ENCODE data around the gene TTC39C. TPM values are rescaled to one million over a fixed set of nuclear protein-coding genes. Genes with fewer than 3 reads are reported as not detected.

The TTC39C gene
- total and polyA plus RNA-seq, 9 donors = 7.2 to 31.0 (median 14.0) TPM

- no peak for DNase-seq
- no peaks in the 10 kb centered on the region for H3K27me3 ChIP-seq
- H3K36me3 ChIP-seq = no peaks in the 10 kb centered on the region
- H3K4me1 ChIP-seq (ENCODE audit: insufficient read depth) = no peaks in the 10 kb centered on the region
- no peaks in the 10 kb centered on the region for H3K9me3 ChIP-seq
- intact Hi-C loops (cut with DNase I) = no loop called here
- TF ChIP-seq, protein P1, sequence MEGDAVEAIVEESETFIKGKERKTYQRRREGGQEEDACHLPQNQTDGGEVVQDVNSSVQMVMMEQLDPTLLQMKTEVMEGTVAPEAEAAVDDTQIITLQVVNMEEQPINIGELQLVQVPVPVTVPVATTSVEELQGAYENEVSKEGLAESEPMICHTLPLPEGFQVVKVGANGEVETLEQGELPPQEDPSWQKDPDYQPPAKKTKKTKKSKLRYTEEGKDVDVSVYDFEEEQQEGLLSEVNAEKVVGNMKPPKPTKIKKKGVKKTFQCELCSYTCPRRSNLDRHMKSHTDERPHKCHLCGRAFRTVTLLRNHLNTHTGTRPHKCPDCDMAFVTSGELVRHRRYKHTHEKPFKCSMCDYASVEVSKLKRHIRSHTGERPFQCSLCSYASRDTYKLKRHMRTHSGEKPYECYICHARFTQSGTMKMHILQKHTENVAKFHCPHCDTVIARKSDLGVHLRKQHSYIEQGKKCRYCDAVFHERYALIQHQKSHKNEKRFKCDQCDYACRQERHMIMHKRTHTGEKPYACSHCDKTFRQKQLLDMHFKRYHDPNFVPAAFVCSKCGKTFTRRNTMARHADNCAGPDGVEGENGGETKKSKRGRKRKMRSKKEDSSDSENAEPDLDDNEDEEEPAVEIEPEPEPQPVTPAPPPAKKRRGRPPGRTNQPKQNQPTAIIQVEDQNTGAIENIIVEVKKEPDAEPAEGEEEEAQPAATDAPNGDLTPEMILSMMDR (IDR thresholded peaks at IDR 0.05) = no peak
- TF ChIP-seq POLR2A (IDR thresholded peaks at IDR 0.05) (no peak), EP300 (IDR thresholded peaks at IDR 0.05) (no peak)
- no peak overlapping the region for H3K27ac ChIP-seq
- no peak overlapping the region for H3K4me3 ChIP-seq
- WGBS, 3 donors = 75 to 81% (median 80%) methylated on average over 4 of the region's 4 CpGs
These were observed 75.2 kb downstream of the TTC39C start for GRCh38 chr18:24089515-24090337.

- no peak overlapping the region for H3K4me3 ChIP-seq
- TF ChIP-seq EP300 (IDR thresholded peaks at IDR 0.05) = no peak
- TF ChIP-seq, protein P1 (IDR thresholded peaks at IDR 0.05) = no peak
- TF ChIP-seq POLR2A (IDR thresholded peaks at IDR 0.05) = no peak
- DNase-seq = no peak
- no peak overlapping the region for H3K27ac ChIP-seq
- H3K27me3 ChIP-seq = no peaks in the 10 kb centered on the region
- no peaks in the 10 kb centered on the region for H3K4me1 ChIP-seq (ENCODE audit: insufficient read depth)
- intact Hi-C loops (cut with DNase I) = no loop called here
- 97 to 98% (median 98%) methylated on average over 13 of the region's 13 CpGs for WGBS, 3 donors
- H3K36me3 ChIP-seq = no peaks in the 10 kb centered on the region
- H3K9me3 ChIP-seq = no peaks in the 10 kb centered on the region
These were observed 76.3 kb downstream of the TTC39C start for GRCh38 chr18:24090876-24091275.

- Histone ChIP-seq H3K4me1 (ENCODE audit: insufficient read depth) (no peaks in the 10 kb centered on the region), H3K36me3 (no peaks in the 10 kb centered on the region), H3K4me3 (no peak overlapping the region), H3K9me3 (peaks cover 3% of the 10 kb centered on the region in 2 donors), H3K27ac (no peak overlapping the region), H3K27me3 (peaks cover under 1% of the 10 kb centered on the region)
- no peak for DNase-seq
- TF ChIP-seq, protein P1 (IDR thresholded peaks at IDR 0.05) = no peak
- TF ChIP-seq EP300 (IDR thresholded peaks at IDR 0.05) (no peak), POLR2A (IDR thresholded peaks at IDR 0.05) (no peak)
- intact Hi-C loops (cut with DNase I) = no loop called here
These were observed 80.0 kb downstream of the TTC39C start for GRCh38 chr18:24094561-24094960.

DNA sequence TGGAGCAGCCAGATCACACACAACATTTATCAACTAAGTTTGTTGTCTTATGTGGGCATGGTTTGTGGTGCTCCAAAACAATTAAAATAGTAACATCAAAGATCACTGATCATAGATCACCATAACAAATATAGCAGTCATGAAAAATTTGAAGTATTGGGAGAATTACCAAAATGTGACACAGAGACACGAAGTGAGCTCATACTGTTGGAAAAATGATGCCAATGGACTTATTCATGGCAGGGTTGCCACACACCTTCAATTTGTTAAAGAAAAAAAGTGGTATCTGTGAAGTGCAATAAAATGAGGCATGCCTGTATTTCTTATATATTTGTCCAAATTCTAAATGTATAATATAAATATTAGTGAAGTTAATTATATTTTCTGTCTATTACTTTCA lies 81.4 kb downstream of the TTC39C start:
- Histone ChIP-seq H3K4me3 (no peak overlapping the region), H3K4me1 (ENCODE audit: insufficient read depth) (no peaks in the 10 kb centered on the region), H3K36me3 (no peaks in the 10 kb centered on the region), H3K27ac (no peak overlapping the region), H3K9me3 (peaks cover 3% of the 10 kb centered on the region in 2 donors), H3K27me3 (peaks cover 3% of the 10 kb centered on the region)
- no peak for DNase-seq
- TF ChIP-seq EP300 (IDR thresholded peaks at IDR 0.05) (no peak), POLR2A (IDR thresholded peaks at IDR 0.05) (no peak)
- WGBS, 3 donors = 92 to 99% (median 92%) methylated on average over 1 of the region's 1 CpG
- intact Hi-C loops (cut with DNase I) = no loop called here

DNA sequence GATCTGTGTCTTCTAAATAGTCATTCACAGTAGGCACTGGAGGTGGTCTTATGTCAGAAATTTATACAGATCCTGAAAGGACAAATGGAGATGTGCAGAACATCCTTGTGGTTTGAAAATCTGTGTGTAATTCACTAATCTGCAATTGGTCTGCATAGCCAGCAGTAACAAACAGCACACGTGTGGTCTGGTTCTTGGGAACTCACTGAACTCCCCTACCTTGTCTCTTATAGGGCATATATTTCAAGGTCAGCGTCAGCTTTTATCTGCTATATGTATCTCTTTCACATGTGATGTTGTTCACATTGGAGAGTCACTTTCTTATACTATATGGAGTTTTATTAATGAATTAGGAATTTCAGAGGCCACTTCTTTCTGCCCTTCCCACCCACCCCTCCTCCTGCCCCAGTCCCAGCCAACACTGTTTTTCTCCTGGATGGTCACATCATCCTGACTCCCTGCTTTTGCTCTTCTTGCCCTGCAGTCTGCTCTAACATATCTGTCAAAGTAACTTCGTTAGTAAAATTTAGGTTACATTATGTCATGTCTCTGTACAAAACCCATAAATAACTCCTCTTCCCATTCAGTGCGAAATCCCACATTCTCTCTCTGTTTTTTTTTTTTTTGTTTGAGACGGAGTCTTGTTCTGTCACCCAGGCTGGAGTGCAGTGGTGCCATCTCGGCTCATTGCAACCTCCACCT lies 88.9 kb downstream of the TTC39C start:
- Histone ChIP-seq H3K27ac (no peak overlapping the region), H3K27me3 (peaks cover 3% of the 10 kb centered on the region), H3K36me3 (no peaks in the 10 kb centered on the region), H3K4me3 (no peak overlapping the region), H3K4me1 (ENCODE audit: insufficient read depth) (no peaks in the 10 kb centered on the region), H3K9me3 (no peaks in the 10 kb centered on the region)
- WGBS, 3 donors = 52 to 62% (median 53%) methylated on average over 6 of the region's 6 CpGs
- intact Hi-C loops (cut with DNase I) = no loop called here
- DNase-seq = no peak
- TF ChIP-seq, protein P1 (IDR thresholded peaks at IDR 0.05) = no peak
- no peak for TF ChIP-seq EP300 (IDR thresholded peaks at IDR 0.05)
- TF ChIP-seq POLR2A (IDR thresholded peaks at IDR 0.05) = no peak
